K562 (cell line): ENCODE data around the gene PRKCE. TPM values are rescaled to one million over a fixed set of nuclear protein-coding genes. Genes with fewer than 3 reads are reported as not detected.

Source experiments
- ATAC-seq: fragments of 200-7000 bp; cut with Tn5 transposase; 3 replicates; pipeline ENCODE4 v1.9.1; 2020; ENCODE audit warnings: moderate library complexity
- BruUV-seq: library from RNA; stranded (reverse); fragments of 400-500 nt; replicated peaks from 2 replicates; lab custom pipeline; 2021; lab: Mats Ljungman, UMichigan
- CTCF ChIA-PET: fragments of 300-600 bp; formaldehyde crosslinking; extraction: SDS; loops from one replicate; lab custom pipeline; 2021; ENCODE audit warnings: low intra/inter-chr PET ratio; lab: Yijun Ruan, JAX
- POLR2A ChIA-PET: fragments of 300-600, 350-650 bp; sonication (Branson Sonifier 250); formaldehyde crosslinking; extraction: SDS; loops from one replicate; lab custom pipeline; 2021; ENCODE audit warnings: antibody characterized with exemption, inconsistent platforms; lab: Yijun Ruan, JAX
- DNase-seq, 4 experiments: peaks; one replicate each; pipeline versions ENCODE4 v3.0.0 to v3.0.0-alpha.2; 2011 to 2018; ENCODE audit warnings: low spot score in 3 of 4, mixed read lengths in 3 of 4; ENCODE audit errors: extremely low read depth in 1 of 4
- FAIRE-seq: peaks from 2 replicates; lab custom pipeline; 2011; peaks lifted over from hg19 to GRCh38; lab: Jason Lieb, UNC
- H2AFZ ChIP-seq: 2 replicates; pipeline ENCODE4 v1.6.0; 2011; ENCODE audit warnings: low read depth, low read length, control low read depth, inconsistent platforms
- H3K27ac ChIP-seq: fragments of 200-600 bp; 3 replicates; pipeline ENCODE4 v1.8.0; 2011; ENCODE audit warnings: low read depth, mild to moderate bottlenecking, control low read depth, inconsistent platforms, low read length, moderate library complexity, mixed read lengths; ENCODE audit errors: extremely low read depth
- H3K27me3 ChIP-seq, 2 experiments: fragments of 300-600 bp in 1 of 2; 2 replicates in 1 of 2; 3 replicates in 1 of 2; pipeline versions ENCODE4 v1.6.0 to v1.8.0; 2011; ENCODE audit warnings: inconsistent platforms in 2 of 2, low read length in 2 of 2, mild to moderate bottlenecking in 1 of 2, mixed read lengths in 1 of 2, moderate library complexity in 1 of 2; ENCODE audit not compliant: control insufficient read depth in 2 of 2, insufficient read depth in 2 of 2
- H3K36me3 ChIP-seq: fragments of 300-600 bp; 3 replicates; pipeline ENCODE4 v1.8.0; 2011; ENCODE audit warnings: mild to moderate bottlenecking, low read length, inconsistent platforms; ENCODE audit not compliant: control insufficient read depth, insufficient read depth
- H3K4me1 ChIP-seq, 2 experiments: fragments of 200-600 bp in 1 of 2; replicated peaks in 1 of 2; 2 replicates in 1 of 2; 3 replicates in 1 of 2; pipeline versions ENCODE4 v1.5.1 to v1.8.0; 2011; ENCODE audit warnings: inconsistent platforms in 2 of 2, low read length in 2 of 2, mild to moderate bottlenecking in 1 of 2, mixed read lengths in 1 of 2, moderate library complexity in 1 of 2; ENCODE audit not compliant: control insufficient read depth in 2 of 2, insufficient read depth in 2 of 2
- H3K4me2 ChIP-seq: 2 replicates; pipeline ENCODE4 v1.6.1; 2011; ENCODE audit warnings: low read length, control low read depth, inconsistent platforms, mixed read lengths; ENCODE audit not compliant: insufficient read depth
- H3K4me3 ChIP-seq: fragments of 200-600 bp; sonication (generic), shearing (Covaris generic); 2 replicates; pipeline ENCODE4 v1.5.1; 2016; ENCODE audit warnings: control low read depth, inconsistent platforms
- H3K79me2 ChIP-seq: fragments of 200-600 bp; 3 replicates; pipeline ENCODE4 v1.8.0; 2011; ENCODE audit warnings: low read length, inconsistent platforms; ENCODE audit not compliant: control insufficient read depth, insufficient read depth
- H3K9ac ChIP-seq, 2 experiments: 2 replicates each; pipeline versions ENCODE4 v1.6.0 to v1.6.1; 2011; ENCODE audit warnings: low read depth in 2 of 2, low read length in 2 of 2, control low read depth in 1 of 2, inconsistent platforms in 1 of 2, mild to moderate bottlenecking in 1 of 2, mixed read lengths in 1 of 2; ENCODE audit not compliant: insufficient read depth in 1 of 2
- H3K9me1 ChIP-seq: one replicate; pipeline ENCODE4 v1.6.0; 2011; ENCODE audit warnings: inconsistent platforms, mild to moderate bottlenecking, low read length, moderate library complexity; ENCODE audit not compliant: control insufficient read depth, insufficient read depth
- H3K9me3 ChIP-seq: replicated peaks from 2 replicates; pipeline ENCODE4 v1.5.1; 2011; ENCODE audit warnings: low read depth, low read length, inconsistent platforms; ENCODE audit not compliant: control insufficient read depth, insufficient read depth
- H4K20me1 ChIP-seq: replicated peaks from 2 replicates; pipeline ENCODE4 v1.6.1; 2011; ENCODE audit warnings: low read length, inconsistent platforms, mixed read lengths; ENCODE audit not compliant: control insufficient read depth, insufficient read depth
- ATF1 ChIP-seq, 2 experiments: fragments of 450-650 bp in 1 of 2; IDR thresholded peaks; 2 replicates each; pipeline ENCODE4 v1.6.1; 2016; ENCODE audit warnings: missing compliant biosample characterization in 1 of 2, missing genetic modification characterization in 1 of 2
- CREM ChIP-seq: IDR thresholded peaks from 2 replicates; pipeline ENCODE4 v1.6.1; 2014; ENCODE audit warnings: antibody characterized with exemption, low read depth
- GATAD2A ChIP-seq: fragments of 450-650 bp; IDR thresholded peaks from 2 replicates; pipeline ENCODE4 v1.6.1; 2017
- WGBS: fragments of 100-300 bp; shearing (Covaris generic); methylation state at CpG from one replicate; pipeline ENCODE4 v1.1.6; 2016; ENCODE audit warnings: low coverage, mixed read lengths; ENCODE audit not compliant: insufficient coverage; ENCODE audit errors: missing lambda C conversion rate; 5-methylcytosine and 5-hydroxymethylcytosine counted together
- in situ Hi-C: fragments of 300-500 bp; cut with MboI; formaldehyde crosslinking; loops from 4 replicates; pipeline ENCODE4 v1.15.0; 2018; ENCODE audit warnings: inconsistent platforms, mixed read lengths
- intact Hi-C: fragments of 100-400 bp; cut with micrococcal nuclease; formaldehyde crosslinking; loops from 2 replicates; pipeline ENCODE4 v1.14.2; 2022
- polyA plus RNA-seq, 8 experiments: library from polyadenylated mRNA; depleted of rRNA in 4 of 8; stranded (reverse) in 5 of 8; unstranded in 3 of 8; fragments of >200 nt; fragmentation: Nextera tagmentation in 2 of 8; fragmentation: Illumina TruSeq in 1 of 8; extraction: Ambion mirVana in 2 of 8; extraction: Trizol in 1 of 8; gene quantifications; 2 replicates each; pipeline versions ENCODE4 v1.2.1 to v1.2.3, GENCODE V29; 2011 to 2014; ENCODE audit warnings: inconsistent platforms in 1 of 8, missing spikeins in 1 of 8
- total RNA-seq, 7 experiments: library from RNA; depleted of rRNA in 6 of 7; stranded (reverse); fragments of >200 nt in 6 of 7; fragmentation: Illumina TruSeq in 2 of 7; extraction: Trizol in 2 of 7; gene quantifications; 2 replicates each; pipeline versions ENCODE4 v1.2.1 to v1.2.3, GENCODE V29; 2011 to 2021; ENCODE audit warnings: low replicate concordance in 1 of 7

Gene PRKCE
- total and polyA plus RNA-seq, 9 of the 15 experiments (the other 6 are each of a cell fraction or from before 2014, with no cell fraction given), result 0.06 to 1.0 (median 0.22) TPM; not detected in 1

- ChIA-PET POLR2A (no interaction called here), CTCF (interaction anchor here (1.3 to 3.6 kb wide), 3 partner anchors 355 to 641 kb away, joined by 3 to 48 read pairs (median 17); no protein-coding TSS in a partner anchor)
- Histone ChIP-seq H3K9ac (no peak overlapping the region), H3K27me3 (peaks cover 18% of the 10 kb centered on the region in 2 experiments), H3K4me3 (no peak overlapping the region), H3K27ac (no peak overlapping the region), H3K36me3 (no peaks in the 10 kb centered on the region), H2AFZ (no peak overlapping the region), H3K9me3 (no peaks in the 10 kb centered on the region), H3K9me1 (no peaks in the 10 kb centered on the region), H3K79me2 (no peaks in the 10 kb centered on the region), H4K20me1 (peaks cover 2% of the 10 kb centered on the region; the same call in 1 of the 2 replicates), H3K4me1 (no peaks in the 10 kb centered on the region), H3K4me2 (no peak overlapping the region)
- WGBS, result 3% methylated on average over 4 of the region's 5 CpGs
- intact Hi-C loops, result loop anchor here (5.0 to 10.0 kb wide), 2 partner anchors 284 to 357 kb away; partner anchors contain the start of gene EPAS1
- FAIRE-seq (no peak), ATAC-seq (no peak), DNase-seq (no peak)
- in situ Hi-C loops, result loop anchor here (10.0 kb wide), 1 partner anchor 364 kb away; no protein-coding TSS in a partner anchor
- TF ChIP-seq GATAD2A (no peak), ATF1 (CRISPR knock-in tag; IDR thresholded peaks at IDR 0.05) (no peak), ATF1 (tag; IDR thresholded peaks at IDR 0.05) (peak; percentile 55; the same call in 1 of the 2 replicates), CREM (0 out of 2 replicates have a peak, but pooled peaks have one; percentile 19)
- no TSS peak for BruUV-seq
Measured at GRCh38 chr2:46010223-46010924, 358.9 kb downstream of the PRKCE start.
